Gastrocnemius medialis (tissue), 4 donors: ENCODE data around the gene PPP2R5A.

ENCODE experiments used
- POLR2A ChIP-seq, 2 donors: fragments of 450-650 bp; IDR thresholded peaks; one replicate each; pipeline ENCODE4 v1.6.1; 2017; ENCODE audit warnings: antibody characterized with exemption in 2 of 2, mild to moderate bottlenecking in 2 of 2, moderate library complexity in 2 of 2
- TF ChIP-seq, protein P1 (sequence below), 5 experiments: fragments of 450-650 bp in 3 of 5; fragments of 200-600 bp in 2 of 5; sonication (generic) in 2 of 5; IDR thresholded peaks in 4 of 5; conservative IDR thresholded peaks in 1 of 5; 1 replicate in 4 of 5; 2 replicates in 1 of 5; pipeline ENCODE4 v1.5.1; 2016 to 2019; ENCODE audit warnings: antibody characterized with exemption in 5 of 5, mild to moderate bottlenecking in 3 of 5, moderate library complexity in 3 of 5

DNA sequence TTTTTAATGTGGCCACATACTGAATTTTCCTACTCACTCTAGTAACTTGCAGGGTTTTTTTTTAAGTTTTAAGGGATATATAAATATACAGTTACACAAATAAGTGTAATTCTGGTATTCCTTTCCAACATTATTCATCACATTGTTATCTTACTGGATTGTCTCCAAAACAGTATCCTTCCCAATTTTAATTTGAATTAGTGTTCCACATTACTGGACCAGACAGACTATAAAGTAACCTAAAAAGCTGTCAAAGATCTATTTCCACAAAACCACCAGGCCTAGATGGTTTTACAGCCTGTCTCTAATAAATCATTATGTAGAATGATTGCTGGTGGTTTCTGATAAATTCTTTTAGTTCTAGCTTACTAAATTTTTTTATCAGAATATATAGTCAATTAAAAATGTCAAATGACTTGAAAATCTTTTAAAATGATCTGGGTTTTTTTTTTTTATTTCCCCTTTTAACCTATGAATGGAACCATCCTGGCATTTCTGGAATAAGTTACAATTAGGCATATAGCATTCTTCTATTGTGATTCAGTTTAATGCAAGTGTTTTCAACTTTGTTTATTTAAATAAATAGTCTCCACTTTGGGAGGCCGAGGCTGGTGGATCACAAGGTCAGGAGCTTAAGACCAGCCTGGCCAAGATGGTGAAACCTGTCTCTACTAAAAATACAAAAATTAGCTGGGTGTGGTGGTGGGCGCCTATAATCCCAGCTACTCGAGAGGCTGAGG lies 70.2 kb downstream of the PPP2R5A start:
- TF ChIP-seq, protein P1, sequence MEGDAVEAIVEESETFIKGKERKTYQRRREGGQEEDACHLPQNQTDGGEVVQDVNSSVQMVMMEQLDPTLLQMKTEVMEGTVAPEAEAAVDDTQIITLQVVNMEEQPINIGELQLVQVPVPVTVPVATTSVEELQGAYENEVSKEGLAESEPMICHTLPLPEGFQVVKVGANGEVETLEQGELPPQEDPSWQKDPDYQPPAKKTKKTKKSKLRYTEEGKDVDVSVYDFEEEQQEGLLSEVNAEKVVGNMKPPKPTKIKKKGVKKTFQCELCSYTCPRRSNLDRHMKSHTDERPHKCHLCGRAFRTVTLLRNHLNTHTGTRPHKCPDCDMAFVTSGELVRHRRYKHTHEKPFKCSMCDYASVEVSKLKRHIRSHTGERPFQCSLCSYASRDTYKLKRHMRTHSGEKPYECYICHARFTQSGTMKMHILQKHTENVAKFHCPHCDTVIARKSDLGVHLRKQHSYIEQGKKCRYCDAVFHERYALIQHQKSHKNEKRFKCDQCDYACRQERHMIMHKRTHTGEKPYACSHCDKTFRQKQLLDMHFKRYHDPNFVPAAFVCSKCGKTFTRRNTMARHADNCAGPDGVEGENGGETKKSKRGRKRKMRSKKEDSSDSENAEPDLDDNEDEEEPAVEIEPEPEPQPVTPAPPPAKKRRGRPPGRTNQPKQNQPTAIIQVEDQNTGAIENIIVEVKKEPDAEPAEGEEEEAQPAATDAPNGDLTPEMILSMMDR (IDR thresholded peaks at IDR 0.05 in 4 of 5, conservative IDR thresholded peaks at IDR 0.05 in 1 of 5) = no peak
- no peak for TF ChIP-seq POLR2A (IDR thresholded peaks at IDR 0.05)
